Measurements from ENCODE around the gene CWC22.

DNA sequence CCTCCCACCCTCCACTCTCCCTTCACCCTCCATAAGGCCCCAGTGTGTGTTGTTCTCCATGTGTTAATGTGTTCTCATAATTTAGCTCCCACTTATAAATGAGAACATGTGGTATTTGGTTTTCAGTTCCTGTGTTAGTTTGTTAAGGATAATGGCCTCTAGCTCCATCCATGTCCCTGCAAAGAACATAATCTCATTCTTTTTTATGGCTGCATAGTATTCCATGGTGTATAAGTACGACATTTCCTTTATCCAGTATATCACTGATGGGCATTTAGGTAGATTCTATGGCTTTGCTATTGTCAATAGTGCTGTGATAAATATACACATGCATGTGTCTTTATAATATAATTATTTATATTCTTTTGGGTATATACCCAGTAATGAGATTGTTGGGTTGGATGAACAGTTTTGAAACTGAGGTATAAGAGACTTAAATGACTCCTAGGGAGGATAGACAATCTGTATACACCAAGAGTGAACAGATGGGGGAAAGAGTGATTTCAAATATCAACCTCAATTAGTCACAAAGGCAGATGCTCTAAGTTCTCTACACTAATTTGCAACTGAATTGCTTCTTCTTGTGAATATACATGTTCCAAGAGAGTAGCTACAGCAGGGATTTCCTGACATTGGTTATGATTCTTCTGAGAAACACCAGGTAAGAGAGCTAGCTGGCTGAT is 23.7 kb downstream of the CWC22 start:
- TF ChIP-seq, protein P1, sequence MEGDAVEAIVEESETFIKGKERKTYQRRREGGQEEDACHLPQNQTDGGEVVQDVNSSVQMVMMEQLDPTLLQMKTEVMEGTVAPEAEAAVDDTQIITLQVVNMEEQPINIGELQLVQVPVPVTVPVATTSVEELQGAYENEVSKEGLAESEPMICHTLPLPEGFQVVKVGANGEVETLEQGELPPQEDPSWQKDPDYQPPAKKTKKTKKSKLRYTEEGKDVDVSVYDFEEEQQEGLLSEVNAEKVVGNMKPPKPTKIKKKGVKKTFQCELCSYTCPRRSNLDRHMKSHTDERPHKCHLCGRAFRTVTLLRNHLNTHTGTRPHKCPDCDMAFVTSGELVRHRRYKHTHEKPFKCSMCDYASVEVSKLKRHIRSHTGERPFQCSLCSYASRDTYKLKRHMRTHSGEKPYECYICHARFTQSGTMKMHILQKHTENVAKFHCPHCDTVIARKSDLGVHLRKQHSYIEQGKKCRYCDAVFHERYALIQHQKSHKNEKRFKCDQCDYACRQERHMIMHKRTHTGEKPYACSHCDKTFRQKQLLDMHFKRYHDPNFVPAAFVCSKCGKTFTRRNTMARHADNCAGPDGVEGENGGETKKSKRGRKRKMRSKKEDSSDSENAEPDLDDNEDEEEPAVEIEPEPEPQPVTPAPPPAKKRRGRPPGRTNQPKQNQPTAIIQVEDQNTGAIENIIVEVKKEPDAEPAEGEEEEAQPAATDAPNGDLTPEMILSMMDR (conservative IDR thresholded peaks at IDR 0.05 in 1 of 2, IDR thresholded peaks at IDR 0.05 in 1 of 2; ENCODE audit: low read depth in 1 of 2, low read length in 2 of 2), result no peak
- TF ChIP-seq EZH2 (IDR thresholded peaks at IDR 0.05; ENCODE audit: low read length, missing control alignments), result no peak

Data from fibroblast of lung (primary cell).